ENCODE measurements around the gene SNRK. TPM values are rescaled to one million over a fixed set of nuclear protein-coding genes. Genes with fewer than 3 reads are reported as not detected.

SNRK gene
- total RNA-seq, 1 experiment from 2014 or later = 16.6 TPM

GRCh38 chr3:43361077-43361476 lies 74.7 kb downstream of the SNRK start:
- BruUV-seq (replicated peaks) = no TSS peak
- intact Hi-C loops (cut with micrococcal nuclease) = no loop called here

GRCh38 chr3:43362183-43362582 lies 75.8 kb downstream of the SNRK start:
- BruUV-seq (replicated peaks) = no TSS peak
- TF ChIP-seq, protein P1, sequence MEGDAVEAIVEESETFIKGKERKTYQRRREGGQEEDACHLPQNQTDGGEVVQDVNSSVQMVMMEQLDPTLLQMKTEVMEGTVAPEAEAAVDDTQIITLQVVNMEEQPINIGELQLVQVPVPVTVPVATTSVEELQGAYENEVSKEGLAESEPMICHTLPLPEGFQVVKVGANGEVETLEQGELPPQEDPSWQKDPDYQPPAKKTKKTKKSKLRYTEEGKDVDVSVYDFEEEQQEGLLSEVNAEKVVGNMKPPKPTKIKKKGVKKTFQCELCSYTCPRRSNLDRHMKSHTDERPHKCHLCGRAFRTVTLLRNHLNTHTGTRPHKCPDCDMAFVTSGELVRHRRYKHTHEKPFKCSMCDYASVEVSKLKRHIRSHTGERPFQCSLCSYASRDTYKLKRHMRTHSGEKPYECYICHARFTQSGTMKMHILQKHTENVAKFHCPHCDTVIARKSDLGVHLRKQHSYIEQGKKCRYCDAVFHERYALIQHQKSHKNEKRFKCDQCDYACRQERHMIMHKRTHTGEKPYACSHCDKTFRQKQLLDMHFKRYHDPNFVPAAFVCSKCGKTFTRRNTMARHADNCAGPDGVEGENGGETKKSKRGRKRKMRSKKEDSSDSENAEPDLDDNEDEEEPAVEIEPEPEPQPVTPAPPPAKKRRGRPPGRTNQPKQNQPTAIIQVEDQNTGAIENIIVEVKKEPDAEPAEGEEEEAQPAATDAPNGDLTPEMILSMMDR (IDR thresholded peaks at IDR 0.05; ENCODE audit: unreplicated experiment) = no peak
- intact Hi-C loops (cut with micrococcal nuclease) = no loop called here
- H3K36me3 Mint-ChIP-seq (ENCODE audit: insufficient read depth, unreplicated experiment) = no peaks in the 10 kb centered on the region
- no peak for DNase-seq (ENCODE audit: unreplicated experiment)
- no peak overlapping the region for H3K4me3 Mint-ChIP-seq (ENCODE audit: unreplicated experiment)
- no peaks in the 10 kb centered on the region for H3K4me1 Mint-ChIP-seq (ENCODE audit: insufficient read depth, unreplicated experiment)
- CTCF ChIA-PET = no interaction called here
- POLR2A ChIA-PET = no interaction called here
- H3K27ac Mint-ChIP-seq (ENCODE audit: low read depth, unreplicated experiment) = no peak overlapping the region
- H3K9me3 Mint-ChIP-seq (ENCODE audit: unreplicated experiment) = peaks cover 5% of the 10 kb centered on the region
- no peaks in the 10 kb centered on the region for H3K27me3 Mint-ChIP-seq (ENCODE audit: insufficient read depth, unreplicated experiment)

More at GRCh38 chr3:43361077-43361476, 74.7 kb downstream of the SNRK start:
- DNase-seq (ENCODE audit: unreplicated experiment) = no peak
- no peak overlapping the region for H3K4me3 Mint-ChIP-seq (ENCODE audit: unreplicated experiment)
- TF ChIP-seq, protein P1 (IDR thresholded peaks at IDR 0.05; ENCODE audit: unreplicated experiment) = no peak
- no peaks in the 10 kb centered on the region for H3K4me1 Mint-ChIP-seq (ENCODE audit: insufficient read depth, unreplicated experiment)
- H3K36me3 Mint-ChIP-seq (ENCODE audit: insufficient read depth, unreplicated experiment) = no peaks in the 10 kb centered on the region
- CTCF ChIA-PET = no interaction called here
- H3K27me3 Mint-ChIP-seq (ENCODE audit: insufficient read depth, unreplicated experiment) = no peaks in the 10 kb centered on the region
- H3K9me3 Mint-ChIP-seq (ENCODE audit: unreplicated experiment) = peaks cover 10% of the 10 kb centered on the region
- POLR2A ChIA-PET = no interaction called here
- H3K27ac Mint-ChIP-seq (ENCODE audit: low read depth, unreplicated experiment) = no peak overlapping the region

- POLR2A ChIA-PET = no interaction called here
- intact Hi-C loops (cut with micrococcal nuclease) = no loop called here
- H3K36me3 Mint-ChIP-seq (ENCODE audit: insufficient read depth, unreplicated experiment) = no peaks in the 10 kb centered on the region
Measured at GRCh38 chr3:43362961-43363360, 76.6 kb downstream of the SNRK start.

GRCh38 chr3:43363621-43364266 lies 77.4 kb downstream of the SNRK start:
- Mint-ChIP-seq H3K27me3 (ENCODE audit: insufficient read depth, unreplicated experiment) (no peaks in the 10 kb centered on the region), H3K27ac (ENCODE audit: low read depth, unreplicated experiment) (no peak overlapping the region), H3K9me3 (ENCODE audit: unreplicated experiment) (no peaks in the 10 kb centered on the region), H3K4me1 (ENCODE audit: insufficient read depth, unreplicated experiment) (no peaks in the 10 kb centered on the region), H3K4me3 (ENCODE audit: unreplicated experiment) (no peak overlapping the region), H3K36me3 (ENCODE audit: insufficient read depth, unreplicated experiment) (no peaks in the 10 kb centered on the region)
- no TSS peak for BruUV-seq (replicated peaks)
- TF ChIP-seq, protein P1 (IDR thresholded peaks at IDR 0.05; ENCODE audit: unreplicated experiment) = no peak
- CTCF ChIA-PET = no interaction called here
- POLR2A ChIA-PET = no interaction called here
- intact Hi-C loops (cut with micrococcal nuclease) = no loop called here
- DNase-seq (ENCODE audit: unreplicated experiment) = no peak

More at GRCh38 chr3:43362961-43363360, 76.6 kb downstream of the SNRK start:
- Mint-ChIP-seq H3K4me1 (ENCODE audit: insufficient read depth, unreplicated experiment) (no peaks in the 10 kb centered on the region), H3K27ac (ENCODE audit: low read depth, unreplicated experiment) (no peak overlapping the region), H3K9me3 (ENCODE audit: unreplicated experiment) (no peaks in the 10 kb centered on the region), H3K27me3 (ENCODE audit: insufficient read depth, unreplicated experiment) (no peaks in the 10 kb centered on the region), H3K4me3 (ENCODE audit: unreplicated experiment) (no peak overlapping the region)
- CTCF ChIA-PET = no interaction called here
- DNase-seq (ENCODE audit: unreplicated experiment) = no peak
- no TSS peak for BruUV-seq (replicated peaks)
- TF ChIP-seq, protein P1 (IDR thresholded peaks at IDR 0.05; ENCODE audit: unreplicated experiment) = no peak
